ENCODE results near the gene AMT.

DNA sequence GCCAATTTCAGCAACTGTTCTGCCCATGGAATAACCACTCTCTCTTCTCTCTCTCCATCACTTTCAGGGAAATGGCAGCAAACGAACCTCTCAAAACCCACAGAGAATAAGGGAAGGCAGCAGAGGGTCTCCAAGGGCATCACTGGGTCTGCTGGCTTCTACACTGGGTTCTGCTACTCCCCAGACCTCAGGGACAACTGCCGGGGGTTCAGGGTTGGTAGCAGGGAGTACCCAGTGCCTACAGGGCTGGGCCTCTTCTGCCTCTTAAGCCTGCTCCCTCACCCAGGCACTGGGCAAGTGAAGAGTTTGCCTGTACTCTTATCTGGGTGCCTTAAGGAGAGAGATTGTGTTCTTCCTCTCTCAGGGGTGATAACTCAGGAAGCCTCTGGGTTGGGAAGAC, 7.5 kb downstream of the AMT start:
- TF ChIP-seq, protein P1, sequence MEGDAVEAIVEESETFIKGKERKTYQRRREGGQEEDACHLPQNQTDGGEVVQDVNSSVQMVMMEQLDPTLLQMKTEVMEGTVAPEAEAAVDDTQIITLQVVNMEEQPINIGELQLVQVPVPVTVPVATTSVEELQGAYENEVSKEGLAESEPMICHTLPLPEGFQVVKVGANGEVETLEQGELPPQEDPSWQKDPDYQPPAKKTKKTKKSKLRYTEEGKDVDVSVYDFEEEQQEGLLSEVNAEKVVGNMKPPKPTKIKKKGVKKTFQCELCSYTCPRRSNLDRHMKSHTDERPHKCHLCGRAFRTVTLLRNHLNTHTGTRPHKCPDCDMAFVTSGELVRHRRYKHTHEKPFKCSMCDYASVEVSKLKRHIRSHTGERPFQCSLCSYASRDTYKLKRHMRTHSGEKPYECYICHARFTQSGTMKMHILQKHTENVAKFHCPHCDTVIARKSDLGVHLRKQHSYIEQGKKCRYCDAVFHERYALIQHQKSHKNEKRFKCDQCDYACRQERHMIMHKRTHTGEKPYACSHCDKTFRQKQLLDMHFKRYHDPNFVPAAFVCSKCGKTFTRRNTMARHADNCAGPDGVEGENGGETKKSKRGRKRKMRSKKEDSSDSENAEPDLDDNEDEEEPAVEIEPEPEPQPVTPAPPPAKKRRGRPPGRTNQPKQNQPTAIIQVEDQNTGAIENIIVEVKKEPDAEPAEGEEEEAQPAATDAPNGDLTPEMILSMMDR (IDR thresholded peaks at IDR 0.05) = no peak
- TF ChIP-seq POLR2A (IDR thresholded peaks at IDR 0.05) = no peak
